RWPE2 (cell line): Measurements from ENCODE around the gene RSPRY1.

ENCODE experiments used
- ATAC-seq: fragments of 200-7000 bp; cut with Tn5 transposase; 3 replicates; pipeline ENCODE4 v1.9.1; 2021; ENCODE audit warnings: low read depth
- DNase-seq: peaks from one replicate; pipeline ENCODE4 v3.0.0-alpha.2; 2020; ENCODE audit warnings: low spot score
- H3K27ac ChIP-seq: fragments of 450-650 bp; 2 replicates; pipeline ENCODE4 v1.5.1; 2017; ENCODE audit warnings: mild to moderate bottlenecking; ENCODE audit not compliant: poor library complexity, severe bottlenecking
- H3K27me3 ChIP-seq: fragments of 250-450 bp; sonication (Bioruptor Pico); 2 replicates; pipeline ENCODE4 v1.5.1; 2021; ENCODE audit warnings: mild to moderate bottlenecking, moderate library complexity; ENCODE audit not compliant: insufficient read depth, poor library complexity, severe bottlenecking
- H3K36me3 ChIP-seq: fragments of 250-450 bp; sonication (Bioruptor Pico); 2 replicates; pipeline ENCODE4 v1.5.1; 2020; ENCODE audit warnings: low read depth, mild to moderate bottlenecking, moderate library complexity
- H3K4me1 ChIP-seq: fragments of 250-450 bp; sonication (Bioruptor Pico); 2 replicates; pipeline ENCODE4 v1.5.1; 2021; ENCODE audit warnings: mild to moderate bottlenecking, moderate library complexity; ENCODE audit not compliant: insufficient read depth, poor library complexity, severe bottlenecking
- H3K4me3 ChIP-seq: fragments of 250-450 bp; sonication (Bioruptor Pico); 2 replicates; pipeline ENCODE4 v1.5.1; 2021; ENCODE audit warnings: mild to moderate bottlenecking, moderate library complexity; ENCODE audit not compliant: severe bottlenecking
- H3K9me3 ChIP-seq: fragments of 250-450 bp; sonication (Bioruptor Pico); 2 replicates; pipeline ENCODE4 v1.5.1; 2021; ENCODE audit warnings: mild to moderate bottlenecking, moderate library complexity; ENCODE audit not compliant: severe bottlenecking
- CTCF ChIP-seq: fragments of 450-650 bp; IDR thresholded peaks from one replicate; pipeline ENCODE4 v1.5.1; 2017; ENCODE audit warnings: mild to moderate bottlenecking, moderate library complexity; ENCODE audit not compliant: poor library complexity, severe bottlenecking

RSPRY1 gene

DNA sequence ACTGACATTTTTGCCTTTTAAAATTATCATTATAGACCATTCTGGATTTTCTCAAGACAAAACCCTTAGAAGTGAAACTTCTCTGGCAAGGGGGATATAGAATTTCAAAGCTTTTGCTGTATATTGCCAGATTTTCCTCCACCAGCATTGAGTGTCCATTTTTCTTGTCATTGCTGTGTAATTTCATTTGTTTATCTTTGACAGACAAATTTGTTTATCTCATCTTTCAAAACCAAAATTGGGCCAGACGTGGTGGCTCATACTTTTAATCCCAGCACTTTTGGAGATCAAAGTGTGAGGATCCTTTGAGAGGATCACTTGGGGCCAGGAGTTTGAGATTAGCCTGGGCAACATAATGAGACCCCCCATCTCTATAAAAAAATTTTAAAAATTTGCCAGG lies 43.0 kb downstream of the RSPRY1 start:
- Histone ChIP-seq H3K4me1 (peaks cover 5% of the 10 kb centered on the region), H3K36me3 (peaks cover 93% of the 10 kb centered on the region), H3K27ac (no peak overlapping the region), H3K9me3 (no peaks in the 10 kb centered on the region), H3K4me3 (no peak overlapping the region), H3K27me3 (no peaks in the 10 kb centered on the region)
- ATAC-seq, result no peak
- no peak for TF ChIP-seq CTCF
- no peak for DNase-seq

DNA sequence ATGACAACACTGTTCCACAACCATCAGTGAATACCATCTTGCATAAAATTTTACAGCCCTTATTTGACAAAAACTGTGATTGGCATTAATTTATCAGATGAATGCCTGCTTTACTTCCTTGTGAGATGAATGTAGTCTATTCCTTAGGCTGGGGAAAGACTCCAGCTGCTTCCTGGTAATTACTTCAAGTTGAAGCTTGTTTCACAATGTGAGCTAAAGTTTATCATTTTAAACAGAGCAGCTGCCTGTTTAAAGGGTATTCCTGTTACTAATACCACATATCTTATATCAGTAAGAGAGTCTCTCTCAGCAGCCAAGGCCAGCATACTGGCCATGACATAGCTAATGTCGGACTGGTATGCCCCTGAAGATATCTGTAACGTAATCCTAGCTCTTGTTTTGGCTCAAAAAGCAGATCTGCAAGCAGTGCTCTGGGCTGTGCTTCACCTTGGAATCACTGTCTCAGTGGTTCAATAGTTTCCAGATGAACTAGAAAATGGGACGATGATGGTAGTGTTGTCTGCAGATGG lies 45.8 kb downstream of the RSPRY1 start:
- no peak for TF ChIP-seq CTCF
- Histone ChIP-seq H3K4me1 (no peaks in the 10 kb centered on the region), H3K27me3 (no peaks in the 10 kb centered on the region), H3K36me3 (peaks cover 93% of the 10 kb centered on the region), H3K27ac (no peak overlapping the region), H3K4me3 (no peak overlapping the region), H3K9me3 (no peaks in the 10 kb centered on the region)
- ATAC-seq, result no peak
- DNase-seq, result no peak

DNA sequence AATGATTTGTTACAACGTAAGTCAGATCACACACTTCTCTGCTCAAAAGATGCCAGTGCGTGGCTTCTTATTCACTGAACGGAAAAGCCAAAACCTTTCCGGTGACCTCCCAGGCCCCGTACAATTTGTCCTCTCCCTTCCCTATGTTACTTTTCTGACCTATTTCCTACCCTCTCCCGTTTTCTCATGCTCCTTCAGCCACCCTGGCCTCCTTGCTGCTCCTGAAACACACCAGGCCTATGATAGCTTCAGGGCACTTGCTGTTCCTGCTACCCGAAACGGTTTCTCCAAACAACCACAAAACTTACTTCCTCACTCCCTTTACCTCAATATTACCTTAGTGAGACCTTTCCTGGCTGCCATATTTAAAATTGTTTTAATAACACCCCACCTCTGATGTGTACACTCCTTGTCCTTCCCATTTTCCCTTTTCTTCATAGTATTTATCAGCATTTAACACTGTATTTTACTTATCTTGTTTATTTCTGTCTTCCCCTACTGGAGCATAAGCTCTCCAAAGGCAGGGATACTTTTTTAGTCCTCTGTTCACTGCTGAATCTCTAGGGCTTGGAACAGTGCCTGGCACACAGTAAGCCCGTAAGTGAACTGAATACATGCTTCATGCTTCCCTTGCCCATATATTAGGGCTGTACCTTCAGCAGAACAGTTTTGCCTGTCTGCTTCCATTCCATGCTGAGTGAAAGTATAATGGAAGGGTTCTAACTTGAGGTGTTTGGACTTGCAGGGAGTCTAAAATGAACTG lies 48.0 kb downstream of the RSPRY1 start:
- Histone ChIP-seq H3K27ac (no peak overlapping the region), H3K4me1 (no peaks in the 10 kb centered on the region), H3K4me3 (no peak overlapping the region), H3K27me3 (no peaks in the 10 kb centered on the region), H3K9me3 (no peaks in the 10 kb centered on the region), H3K36me3 (peaks cover 93% of the 10 kb centered on the region)
- ATAC-seq, result no peak
- no peak for TF ChIP-seq CTCF
- no peak for DNase-seq

DNA sequence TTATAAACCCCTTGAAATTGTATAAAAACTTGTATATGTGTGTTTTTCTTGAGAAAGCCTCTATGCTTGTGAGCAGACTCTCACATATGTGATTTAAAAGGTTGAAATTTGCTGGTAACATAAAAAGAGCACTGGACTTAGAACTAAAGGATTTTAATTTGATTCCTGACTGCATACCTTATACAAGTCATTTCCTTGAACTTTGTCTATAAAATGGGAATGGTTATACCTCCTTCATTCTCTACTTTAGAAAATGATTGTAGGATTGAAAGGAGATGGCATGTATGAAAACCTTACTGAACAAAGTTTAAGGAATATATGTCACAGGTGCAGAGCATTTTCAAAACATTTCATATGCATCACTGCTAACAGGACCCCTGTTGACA lies 48.6 kb downstream of the RSPRY1 start:
- DNase-seq (no peak), ATAC-seq (no peak)
- no peaks in the 10 kb centered on the region for H3K4me1 ChIP-seq
- no peak overlapping the region for H3K4me3 ChIP-seq
- H3K27me3 ChIP-seq, result no peaks in the 10 kb centered on the region
- peaks cover 95% of the 10 kb centered on the region for H3K36me3 ChIP-seq
- no peak overlapping the region for H3K27ac ChIP-seq
- H3K9me3 ChIP-seq, result no peaks in the 10 kb centered on the region
- TF ChIP-seq CTCF, result no peak
